Measurements from ENCODE around the gene PTCH1. TPM values are rescaled to one million over a fixed set of nuclear protein-coding genes. Genes with fewer than 3 reads are reported as not detected.

Gene PTCH1
- polyA plus RNA-seq, 1 donor = 7.3 TPM

Other genes with a start within 250 kb of the PTCH1 start
- gene FANCC, start 199.3 kb downstream of the PTCH1 start, polyA plus RNA-seq (ENCODE audit: insufficient read length) = 17.7 TPM

All from hindlimb muscle (tissue), 1 donor.